AG04450 (cell line): ENCODE data around the gene FGR. TPM values are rescaled to one million over a fixed set of nuclear protein-coding genes. Genes with fewer than 3 reads are reported as not detected.

Source experiments
- CTCF ChIA-PET: fragments of 300-600, 350-600 bp; formaldehyde crosslinking; extraction: SDS; loops from one replicate; lab custom pipeline; 2022; ENCODE audit warnings: antibody characterized with exemption, inconsistent platforms; lab: Charles Lee
- POLR2A ChIA-PET: fragments of 350-600 bp; formaldehyde crosslinking; extraction: SDS; loops from one replicate; lab custom pipeline; 2021; ENCODE audit warnings: antibody characterized with exemption, inconsistent platforms; lab: Yijun Ruan, JAX
- DNase-seq: peaks from one replicate; pipeline ENCODE4 v3.0.0-alpha.2; 2011; ENCODE audit warnings: low read depth, low spot score
- H3K27ac ChIP-seq: one replicate; pipeline ENCODE4 v1.5.1; 2012; ENCODE audit warnings: low read depth, low read length, control low read depth
- H3K27me3 ChIP-seq: one replicate; pipeline ENCODE4 v1.6.0; 2012; ENCODE audit warnings: low read length; ENCODE audit not compliant: control insufficient read depth, insufficient read depth
- H3K4me3 ChIP-seq: 2 replicates; pipeline ENCODE4 v1.5.1; 2011; ENCODE audit warnings: mild to moderate bottlenecking, low read depth, low read length, control low read depth
- H3K9me3 ChIP-seq: 2 replicates; pipeline ENCODE4 v1.5.1; 2012; ENCODE audit warnings: low read length; ENCODE audit not compliant: control insufficient read depth, insufficient read depth
- polyA plus RNA-seq: library from polyadenylated mRNA; depleted of rRNA; stranded (reverse); fragments of >200 nt; gene quantifications from 2 replicates; pipeline ENCODE4 v1.2.3, GENCODE V29; 2011
- TF ChIP-seq, protein P1 (sequence below): IDR thresholded peaks from 2 replicates; pipeline ENCODE4 v1.5.1; 2011; ENCODE audit warnings: low read depth, low read length, control low read depth, inconsistent platforms

The FGR gene
- polyA plus RNA-seq, 1 experiment, result not detected

DNA sequence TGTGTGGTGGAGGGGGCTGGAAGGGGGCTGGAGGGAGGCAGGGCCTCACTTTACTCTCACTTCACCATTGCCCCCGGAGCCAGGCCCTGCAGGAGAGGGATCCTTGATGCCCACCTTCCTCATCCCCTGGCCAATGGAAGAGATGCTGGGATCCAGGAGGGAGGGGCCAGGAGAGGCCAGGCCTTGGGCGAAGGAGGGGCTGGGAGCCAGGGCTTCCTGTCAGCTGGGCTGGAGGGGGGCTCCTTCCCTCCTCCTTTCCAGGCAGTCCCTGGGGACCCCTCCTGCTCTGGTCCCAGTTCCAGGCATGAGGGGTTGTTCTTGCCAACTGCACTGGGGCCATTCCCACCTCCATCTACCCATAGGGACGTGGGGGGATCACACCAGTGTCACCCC, 36.7 kb downstream of the FGR start:
- ChIA-PET CTCF (interaction anchor here (1.3 to 10.7 kb wide), 2 partner anchors 23 to 42 kb away, joined by 3 to 180 read pairs; no protein-coding TSS in a partner anchor), POLR2A (no interaction called here)
- Histone ChIP-seq H3K27ac (peak overlapping the region; percentile 2), H3K27me3 (no peaks in the 10 kb centered on the region), H3K4me3 (0 out of 2 replicates have a peak overlapping the region, but pooled peaks have one; percentile 7), H3K9me3 (no peaks in the 10 kb centered on the region)
- no peak for DNase-seq
- TF ChIP-seq, protein P1, sequence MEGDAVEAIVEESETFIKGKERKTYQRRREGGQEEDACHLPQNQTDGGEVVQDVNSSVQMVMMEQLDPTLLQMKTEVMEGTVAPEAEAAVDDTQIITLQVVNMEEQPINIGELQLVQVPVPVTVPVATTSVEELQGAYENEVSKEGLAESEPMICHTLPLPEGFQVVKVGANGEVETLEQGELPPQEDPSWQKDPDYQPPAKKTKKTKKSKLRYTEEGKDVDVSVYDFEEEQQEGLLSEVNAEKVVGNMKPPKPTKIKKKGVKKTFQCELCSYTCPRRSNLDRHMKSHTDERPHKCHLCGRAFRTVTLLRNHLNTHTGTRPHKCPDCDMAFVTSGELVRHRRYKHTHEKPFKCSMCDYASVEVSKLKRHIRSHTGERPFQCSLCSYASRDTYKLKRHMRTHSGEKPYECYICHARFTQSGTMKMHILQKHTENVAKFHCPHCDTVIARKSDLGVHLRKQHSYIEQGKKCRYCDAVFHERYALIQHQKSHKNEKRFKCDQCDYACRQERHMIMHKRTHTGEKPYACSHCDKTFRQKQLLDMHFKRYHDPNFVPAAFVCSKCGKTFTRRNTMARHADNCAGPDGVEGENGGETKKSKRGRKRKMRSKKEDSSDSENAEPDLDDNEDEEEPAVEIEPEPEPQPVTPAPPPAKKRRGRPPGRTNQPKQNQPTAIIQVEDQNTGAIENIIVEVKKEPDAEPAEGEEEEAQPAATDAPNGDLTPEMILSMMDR, result no peak

GRCh38 chr1:27597516-27598294, 37.3 kb downstream of the FGR start:
- peak overlapping the region; percentile 12 for H3K27ac ChIP-seq
- no peak overlapping the region for H3K4me3 ChIP-seq
- CTCF ChIA-PET, result no interaction called here
- TF ChIP-seq, protein P1, result no peak
- H3K27me3 ChIP-seq, result no peaks in the 10 kb centered on the region
- POLR2A ChIA-PET, result no interaction called here
- H3K9me3 ChIP-seq, result no peaks in the 10 kb centered on the region
- DNase-seq, result no peak

- CTCF ChIA-PET, result interaction anchor here (0.6 to 1.0 kb wide), 2 partner anchors 200 to 552 kb away, joined by 3 read pairs; no protein-coding TSS in a partner anchor
- TF ChIP-seq, protein P1, result no peak
- POLR2A ChIA-PET, result no interaction called here
These were observed 38.0 kb downstream of the FGR start for GRCh38 chr1:27596986-27597385.

GRCh38 chr1:27596261-27596660, 38.7 kb downstream of the FGR start:
- no peaks in the 10 kb centered on the region; the same call in 1 of the 2 replicates for H3K9me3 ChIP-seq
- CTCF ChIA-PET, result interaction anchor here (0.6 to 2.1 kb wide), 3 partner anchors 39 to 552 kb away, joined by 3 to 17 read pairs (median 3); no protein-coding TSS in a partner anchor
- POLR2A ChIA-PET, result interaction anchor here (0.5 to 1.2 kb wide), 3 partner anchors 39 to 150 kb away, joined by 3 to 6 read pairs (median 4); no protein-coding TSS in a partner anchor

More at GRCh38 chr1:27596986-27597385, 38.0 kb downstream of the FGR start:
- no peaks in the 10 kb centered on the region for H3K27me3 ChIP-seq
- H3K4me3 ChIP-seq, result no peak overlapping the region
- no peaks in the 10 kb centered on the region; the same call in 1 of the 2 replicates for H3K9me3 ChIP-seq
- DNase-seq, result no peak
- H3K27ac ChIP-seq, result no peak overlapping the region

More at GRCh38 chr1:27596261-27596660, 38.7 kb downstream of the FGR start:
- H3K4me3 ChIP-seq, result no peak overlapping the region
- no peaks in the 10 kb centered on the region for H3K27me3 ChIP-seq
- H3K27ac ChIP-seq, result no peak overlapping the region
- no peak for DNase-seq
- TF ChIP-seq, protein P1, result no peak
